ENCODE results near the gene KLF15. TPM values are rescaled to one million over a fixed set of nuclear protein-coding genes. Genes with fewer than 3 reads are reported as not detected.

Gene KLF15
- polyA plus RNA-seq, 1 donor (not counting 4 experiments of a cell fraction or from before 2014, with no cell fraction given) = 0.03 TPM

GRCh38 chr3:126395846-126396513, 38.8 kb upstream of the KLF15 start:
- peaks cover 46% of the 10 kb centered on the region for H3K27me3 ChIP-seq (ENCODE audit: control insufficient read depth, extremely low read depth, insufficient read depth, low read length)
- DNase-seq (ENCODE audit: low read depth, low spot score) = no peak

GRCh38 chr3:126394977-126395321, 37.7 kb upstream of the KLF15 start:
- no peak overlapping the region for H3K27ac ChIP-seq (ENCODE audit: control insufficient read depth, insufficient read depth, low read length)
- peaks cover 54% of the 10 kb centered on the region for H3K27me3 ChIP-seq (ENCODE audit: control insufficient read depth, extremely low read depth, insufficient read depth, low read length)
- H3K4me3 ChIP-seq (ENCODE audit: control insufficient read depth in 2 of 3, extremely low read depth in 1 of 3, insufficient read depth in 2 of 3, low read depth in 1 of 3, low read length in 3 of 3) = no peak overlapping the region
- H3K79me2 ChIP-seq (ENCODE audit: control insufficient read depth, insufficient read depth, low read length) = no peaks in the 10 kb centered on the region
- H3K9me1 ChIP-seq (ENCODE audit: control insufficient read depth, extremely low read depth, insufficient read depth, low read length) = no peaks in the 10 kb centered on the region
- H3K4me1 ChIP-seq (ENCODE audit: control insufficient read depth, extremely low read depth, insufficient read depth, low read length) = no peaks in the 10 kb centered on the region
- no peak overlapping the region for H3K4me2 ChIP-seq (ENCODE audit: control insufficient read depth, extremely low read depth, insufficient read depth, low read depth, low read length)
- FAIRE-seq = no peak
- dilution Hi-C loops (cut with MboI; ENCODE audit: extremely low pct_ligation_motif_present, low sequenced_read_pairs) = no loop called here
- H3K36me3 ChIP-seq (ENCODE audit: control insufficient read depth in 2 of 2, extremely low read depth in 1 of 2, insufficient read depth in 2 of 2, low read length in 2 of 2) = no peaks in the 10 kb centered on the region
- no peaks in the 10 kb centered on the region for H4K20me1 ChIP-seq (ENCODE audit: control insufficient read depth, extremely low read depth, insufficient read depth, low read length)
- H3K9me3 ChIP-seq (ENCODE audit: control insufficient read depth, low read depth, low read length) = no peaks in the 10 kb centered on the region
- no peak overlapping the region for H3K9ac ChIP-seq (ENCODE audit: control insufficient read depth, extremely low read depth, insufficient read depth, low read length)
- H2AFZ ChIP-seq (ENCODE audit: control insufficient read depth, low read length) = no peak overlapping the region
- TF ChIP-seq CTCF (optimal IDR thresholded peaks at IDR 0.05 in 1 of 3, IDR thresholded peaks at IDR 0.05 in 1 of 3, conservative IDR thresholded peaks at IDR 0.05 in 1 of 3; ENCODE audit: extremely low read depth in 1 of 3, insufficient read depth in 2 of 3, low read length in 3 of 3) = no peak
- TF ChIP-seq EZH2 (IDR thresholded peaks at IDR 0.05; ENCODE audit: low read length) = no peak
- DNase-seq (ENCODE audit: low read depth, low spot score) = no peak

More at GRCh38 chr3:126395846-126396513, 38.8 kb upstream of the KLF15 start:
- no peak overlapping the region for H3K9ac ChIP-seq (ENCODE audit: control insufficient read depth, extremely low read depth, insufficient read depth, low read length)
- H4K20me1 ChIP-seq (ENCODE audit: control insufficient read depth, extremely low read depth, insufficient read depth, low read length) = no peaks in the 10 kb centered on the region
- H3K36me3 ChIP-seq (ENCODE audit: control insufficient read depth in 2 of 2, extremely low read depth in 1 of 2, insufficient read depth in 2 of 2, low read length in 2 of 2) = no peaks in the 10 kb centered on the region
- no peak for FAIRE-seq
- H3K27ac ChIP-seq (ENCODE audit: control insufficient read depth, insufficient read depth, low read length) = no peak overlapping the region
- no peaks in the 10 kb centered on the region for H3K79me2 ChIP-seq (ENCODE audit: control insufficient read depth, insufficient read depth, low read length)
- dilution Hi-C loops (cut with MboI; ENCODE audit: extremely low pct_ligation_motif_present, low sequenced_read_pairs) = no loop called here
- no peaks in the 10 kb centered on the region for H3K9me3 ChIP-seq (ENCODE audit: control insufficient read depth, low read depth, low read length)
- no peak overlapping the region for H3K4me2 ChIP-seq (ENCODE audit: control insufficient read depth, extremely low read depth, insufficient read depth, low read depth, low read length)
- no peaks in the 10 kb centered on the region for H3K4me1 ChIP-seq (ENCODE audit: control insufficient read depth, extremely low read depth, insufficient read depth, low read length)
- H3K4me3 ChIP-seq (ENCODE audit: control insufficient read depth in 2 of 3, extremely low read depth in 1 of 3, insufficient read depth in 2 of 3, low read depth in 1 of 3, low read length in 3 of 3) = no peak overlapping the region
- H3K9me1 ChIP-seq (ENCODE audit: control insufficient read depth, extremely low read depth, insufficient read depth, low read length) = no peaks in the 10 kb centered on the region
- TF ChIP-seq CTCF (optimal IDR thresholded peaks at IDR 0.05 in 1 of 3, IDR thresholded peaks at IDR 0.05 in 1 of 3, conservative IDR thresholded peaks at IDR 0.05 in 1 of 3; ENCODE audit: extremely low read depth in 1 of 3, insufficient read depth in 2 of 3, low read length in 3 of 3) (no peak), EZH2 (IDR thresholded peaks at IDR 0.05; ENCODE audit: low read length) (no peak)
- no peak overlapping the region for H2AFZ ChIP-seq (ENCODE audit: control insufficient read depth, low read length)
